ENCODE data around the gene NPRL2.

NPRL2 gene

GRCh38 chr3:50347187-50347813 is 3.3 kb downstream of the NPRL2 start:
- peak; percentile 61 for DNase-seq

- DNase-seq, result peak; percentile 14
These were observed 4.9 kb downstream of the NPRL2 start, which contains the start of gene ZMYND10 for GRCh38 chr3:50345586-50346234. ZMYND10 (minus strand) TSS chr3:50345732; CDS start chr3:50345579, 153 bp downstream.

- DNase-seq, result no peak
These were observed 5.6 kb downstream of the NPRL2 start for GRCh38 chr3:50345008-50345407.

GRCh38 chr3:50342813-50343633 is 7.6 kb downstream of the NPRL2 start:
- DNase-seq, result no peak

GRCh38 chr3:50341996-50342650 is 8.5 kb downstream of the NPRL2 start:
- no peak for DNase-seq

- no peak for DNase-seq
These were observed 9.0 kb downstream of the NPRL2 start for GRCh38 chr3:50341537-50341936.

- DNase-seq, result no peak
These were observed 9.9 kb downstream of the NPRL2 start, which contains the start of gene RASSF1 for GRCh38 chr3:50340448-50341329. RASSF1 (minus strand) TSS chr3:50340836; CDS start chr3:50340805, 31 bp downstream.

- DNase-seq, result no peak
These were observed 10.5 kb downstream of the NPRL2 start for GRCh38 chr3:50340147-50340447.

GRCh38 chr3:50339485-50340146 is 11.0 kb downstream of the NPRL2 start:
- DNase-seq, result no peak

GRCh38 chr3:50338965-50339364 is 11.6 kb downstream of the NPRL2 start:
- no peak for DNase-seq

GRCh38 chr3:50337175-50337861 is 13.3 kb downstream of the NPRL2 start:
- DNase-seq, result peak; percentile 95

GRCh38 chr3:50336452-50337174 is 14.0 kb downstream of the NPRL2 start:
- peak; percentile 48 for DNase-seq

GRCh38 chr3:50334339-50335075 is 16.1 kb downstream of the NPRL2 start:
- no peak for DNase-seq

GRCh38 chr3:50333744-50334328 is 16.7 kb downstream of the NPRL2 start:
- DNase-seq, result no peak

GRCh38 chr3:50331364-50331907 is 19.1 kb downstream of the NPRL2 start:
- no peak for DNase-seq

GRCh38 chr3:50330330-50330729 is 20.2 kb downstream of the NPRL2 start:
- no peak for DNase-seq

GRCh38 chr3:50327943-50328691 is 22.5 kb downstream of the NPRL2 start, which contains the start of gene TUSC2:
TUSC2 (minus strand) TSS chr3:50328223; CDS start chr3:50328099, 124 bp downstream.
- peak; percentile 98 for DNase-seq

GRCh38 chr3:50327129-50327528 is 23.4 kb downstream of the NPRL2 start:
- DNase-seq, result no peak
